HepG2 (cell line): ENCODE measurements around the gene MAGT1. TPM values are rescaled to one million over a fixed set of nuclear protein-coding genes. Genes with fewer than 3 reads are reported as not detected.

ENCODE experiments used
- ATF7-NPFF ChIP-seq: sonication (generic); formaldehyde crosslinking; IDR thresholded peaks from 2 replicates; pipeline ENCODE4 v1.8.1; 2023; ENCODE audit warnings: mild to moderate bottlenecking, low read depth, missing genetic modification reagents, moderate library complexity
- JUND ChIP-seq: sonication (generic); formaldehyde crosslinking; IDR thresholded peaks from 2 replicates; pipeline ENCODE4 v1.8.0; 2022; ENCODE audit warnings: mild to moderate bottlenecking, missing genetic modification reagents
- KDM6A ChIP-seq: IDR thresholded peaks from 2 replicates; pipeline ENCODE4 v1.6.1; 2016; ENCODE audit warnings: low read depth
- KLF6 ChIP-seq: IDR thresholded peaks from 2 replicates; pipeline ENCODE4 v1.8.0; 2016; ENCODE audit warnings: missing biosample characterization, missing genetic modification reagents
- MEF2D ChIP-seq: sonication (generic); formaldehyde crosslinking; IDR thresholded peaks from 2 replicates; pipeline ENCODE4 v1.5.1; 2020; ENCODE audit warnings: mild to moderate bottlenecking, missing genetic modification reagents
- NR0B2 ChIP-seq: sonication (generic); formaldehyde crosslinking; IDR thresholded peaks from 2 replicates; pipeline ENCODE4 v1.4.0; 2020; ENCODE audit warnings: mild to moderate bottlenecking, missing genetic modification reagents
- RARG ChIP-seq: sonication (generic); formaldehyde crosslinking; IDR thresholded peaks from 2 replicates; pipeline ENCODE4 v1.4.0; 2020; ENCODE audit warnings: low read depth, mild to moderate bottlenecking, missing genetic modification reagents
- SIN3B ChIP-seq: fragments of 150-350 bp; IDR thresholded peaks from 2 replicates; pipeline ENCODE4 v1.6.1; 2014; ENCODE audit warnings: low read length
- TAF15 ChIP-seq: fragments of 200-400 bp; formaldehyde crosslinking; IDR thresholded peaks from one replicate; pipeline ENCODE4 v1.6.1; 2018; ENCODE audit warnings: mild to moderate bottlenecking, low read depth, low read length; ENCODE audit not compliant: poor library complexity, severe bottlenecking
- ZBTB3 ChIP-seq: sonication (generic); formaldehyde crosslinking; IDR thresholded peaks from 2 replicates; pipeline ENCODE4 v1.4.0; 2020; ENCODE audit warnings: low read depth, mild to moderate bottlenecking, moderate library complexity, missing genetic modification reagents, borderline replicate concordance
- ZBTB33 ChIP-seq: sonication (generic); formaldehyde crosslinking; IDR thresholded peaks from 2 replicates; pipeline ENCODE4 v1.4.0; 2020; ENCODE audit warnings: missing genetic modification reagents
- ZBTB8A ChIP-seq: sonication (generic); formaldehyde crosslinking; IDR thresholded peaks from 2 replicates; pipeline ENCODE4 v1.4.0; 2020; ENCODE audit warnings: mild to moderate bottlenecking, low read depth, missing genetic modification reagents, borderline replicate concordance
- ZC3H13 ChIP-seq: sonication (generic); formaldehyde crosslinking; IDR thresholded peaks from 2 replicates; pipeline ENCODE4 v1.8.1; 2023; ENCODE audit warnings: mild to moderate bottlenecking, missing genetic modification reagents, moderate library complexity
- ZNF282 ChIP-seq: fragments of 450-650 bp; IDR thresholded peaks from 2 replicates; pipeline ENCODE4 v1.6.1; 2018; ENCODE audit not compliant: partially characterized antibody
- ZNF337 ChIP-seq: sonication (generic); formaldehyde crosslinking; IDR thresholded peaks from 2 replicates; pipeline ENCODE4 v1.5.1; 2020; ENCODE audit warnings: missing genetic modification reagents, low read depth, mild to moderate bottlenecking, borderline replicate concordance
- ZNF354B ChIP-seq: sonication (generic); formaldehyde crosslinking; IDR thresholded peaks from 2 replicates; pipeline ENCODE4 v1.8.0; 2022; ENCODE audit warnings: mild to moderate bottlenecking, missing genetic modification reagents
- ZNF567 ChIP-seq: sonication (generic); formaldehyde crosslinking; IDR thresholded peaks from 2 replicates; pipeline ENCODE4 v1.8.1; 2023; ENCODE audit warnings: mild to moderate bottlenecking, missing genetic modification reagents, borderline replicate concordance
- ZSCAN29 ChIP-seq: sonication (generic); formaldehyde crosslinking; conservative IDR thresholded peaks from 2 replicates; pipeline ENCODE4 v1.4.0; 2020; ENCODE audit warnings: mild to moderate bottlenecking, missing genetic modification reagents
- polyA plus RNA-seq, 8 experiments: library from polyadenylated mRNA; depleted of rRNA in 3 of 8; stranded (reverse) in 7 of 8; unstranded in 1 of 8; fragments of >200 nt; fragmentation: Illumina TruSeq in 4 of 8; extraction: Trizol in 4 of 8; gene quantifications; 2 replicates each; pipeline versions ENCODE4 v1.2.1 to v1.2.3, GENCODE V29; 2011 to 2016; ENCODE audit warnings: low read depth in 4 of 8, missing spikeins in 1 of 8, mixed read lengths in 1 of 8; ENCODE audit not compliant: insufficient read depth in 1 of 8
- total RNA-seq, 5 experiments: library from RNA; depleted of rRNA; stranded (reverse); fragments of >200 nt; fragmentation: Illumina TruSeq; extraction: Trizol; gene quantifications; 2 replicates each; pipeline ENCODE4 v1.2.3, GENCODE V29; 2016; ENCODE audit warnings: low read depth in 1 of 5
- TF ChIP-seq, protein P1 (sequence below): sonication (generic); formaldehyde crosslinking; IDR thresholded peaks from 2 replicates; pipeline ENCODE4 v1.4.0; 2020; ENCODE audit warnings: missing genetic modification reagents
- TF ChIP-seq, protein P2 (sequence below): sonication (generic); formaldehyde crosslinking; IDR thresholded peaks from 2 replicates; pipeline ENCODE4 v1.4.0; 2020; ENCODE audit warnings: mild to moderate bottlenecking, missing genetic modification reagents
- TF ChIP-seq, protein P3 (sequence below): sonication (generic); formaldehyde crosslinking; IDR thresholded peaks from 2 replicates; pipeline ENCODE4 v1.4.0; 2020; ENCODE audit warnings: missing genetic modification reagents

The MAGT1 gene
- total and polyA plus RNA-seq, 2 of the 13 experiments (the other 11 are each of a cell fraction or from before 2014, with no cell fraction given) = 38.0 to 75.0 TPM

GRCh38 chrX:77910108-77910840 lies 15.0 kb upstream of the MAGT1 start, which contains the start of gene ATP7A (continued):
- TF ChIP-seq ZBTB3 (no peak), ATF7-NPFF (no peak), SIN3B (no peak), ZSCAN29 (no peak), RARG (no peak), ZC3H13 (CRISPR knock-in tag) (no peak), MEF2D (no peak), ZBTB33 (CRISPR knock-in tag) (no peak), JUND (CRISPR knock-in tag) (no peak), ZBTB8A (CRISPR knock-in tag) (no peak), ZNF282 (no peak), NR0B2 (CRISPR knock-in tag) (no peak), ZNF567 (CRISPR knock-in tag) (no peak), KDM6A (CRISPR knock-in tag) (no peak), ZNF337 (CRISPR knock-in tag) (no peak), KLF6 (CRISPR knock-in tag) (no peak), TAF15 (no peak), ZNF354B (CRISPR knock-in tag) (no peak)
- TF ChIP-seq, protein P1, sequence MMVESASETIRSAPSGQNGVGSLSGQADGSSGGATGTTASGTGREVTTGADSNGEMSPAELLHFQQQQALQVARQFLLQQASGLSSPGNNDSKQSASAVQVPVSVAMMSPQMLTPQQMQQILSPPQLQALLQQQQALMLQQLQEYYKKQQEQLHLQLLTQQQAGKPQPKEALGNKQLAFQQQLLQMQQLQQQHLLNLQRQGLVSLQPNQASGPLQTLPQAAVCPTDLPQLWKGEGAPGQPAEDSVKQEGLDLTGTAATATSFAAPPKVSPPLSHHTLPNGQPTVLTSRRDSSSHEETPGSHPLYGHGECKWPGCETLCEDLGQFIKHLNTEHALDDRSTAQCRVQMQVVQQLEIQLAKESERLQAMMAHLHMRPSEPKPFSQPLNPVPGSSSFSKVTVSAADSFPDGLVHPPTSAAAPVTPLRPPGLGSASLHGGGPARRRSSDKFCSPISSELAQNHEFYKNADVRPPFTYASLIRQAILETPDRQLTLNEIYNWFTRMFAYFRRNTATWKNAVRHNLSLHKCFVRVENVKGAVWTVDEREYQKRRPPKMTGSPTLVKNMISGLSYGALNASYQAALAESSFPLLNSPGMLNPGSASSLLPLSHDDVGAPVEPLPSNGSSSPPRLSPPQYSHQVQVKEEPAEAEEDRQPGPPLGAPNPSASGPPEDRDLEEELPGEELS (CRISPR knock-in tag) = no peak
- TF ChIP-seq, protein P2, sequence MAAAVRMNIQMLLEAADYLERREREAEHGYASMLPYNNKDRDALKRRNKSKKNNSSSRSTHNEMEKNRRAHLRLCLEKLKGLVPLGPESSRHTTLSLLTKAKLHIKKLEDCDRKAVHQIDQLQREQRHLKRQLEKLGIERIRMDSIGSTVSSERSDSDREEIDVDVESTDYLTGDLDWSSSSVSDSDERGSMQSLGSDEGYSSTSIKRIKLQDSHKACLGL = no peak
- TF ChIP-seq, protein P3, sequence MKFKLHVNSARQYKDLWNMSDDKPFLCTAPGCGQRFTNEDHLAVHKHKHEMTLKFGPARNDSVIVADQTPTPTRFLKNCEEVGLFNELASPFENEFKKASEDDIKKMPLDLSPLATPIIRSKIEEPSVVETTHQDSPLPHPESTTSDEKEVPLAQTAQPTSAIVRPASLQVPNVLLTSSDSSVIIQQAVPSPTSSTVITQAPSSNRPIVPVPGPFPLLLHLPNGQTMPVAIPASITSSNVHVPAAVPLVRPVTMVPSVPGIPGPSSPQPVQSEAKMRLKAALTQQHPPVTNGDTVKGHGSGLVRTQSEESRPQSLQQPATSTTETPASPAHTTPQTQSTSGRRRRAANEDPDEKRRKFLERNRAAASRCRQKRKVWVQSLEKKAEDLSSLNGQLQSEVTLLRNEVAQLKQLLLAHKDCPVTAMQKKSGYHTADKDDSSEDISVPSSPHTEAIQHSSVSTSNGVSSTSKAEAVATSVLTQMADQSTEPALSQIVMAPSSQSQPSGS = peak; percentile 26; the same call in 1 of the 2 replicates
